Keratinocyte (primary cell): Measurements from ENCODE around the gene FTO.

Source experiments
- EZH2 ChIP-seq: IDR thresholded peaks from one replicate; pipeline ENCODE4 v1.6.1; 2012; ENCODE audit warnings: inconsistent platforms, mild to moderate bottlenecking, low read length, moderate library complexity
- TF ChIP-seq, protein P1 (sequence below), 3 experiments: IDR thresholded peaks in 1 of 3; conservative IDR thresholded peaks in 1 of 3; optimal IDR thresholded peaks in 1 of 3; 2 replicates in 2 of 3; 3 replicates in 1 of 3; pipeline versions ENCODE3 to v1.5.1; 2011; ENCODE audit warnings: low read length in 3 of 3, mild to moderate bottlenecking in 3 of 3, moderate library complexity in 2 of 3, control low read depth in 1 of 3, inconsistent platforms in 1 of 3; ENCODE audit not compliant: insufficient read depth in 2 of 3; ENCODE audit errors: extremely low read depth in 1 of 3

DNA sequence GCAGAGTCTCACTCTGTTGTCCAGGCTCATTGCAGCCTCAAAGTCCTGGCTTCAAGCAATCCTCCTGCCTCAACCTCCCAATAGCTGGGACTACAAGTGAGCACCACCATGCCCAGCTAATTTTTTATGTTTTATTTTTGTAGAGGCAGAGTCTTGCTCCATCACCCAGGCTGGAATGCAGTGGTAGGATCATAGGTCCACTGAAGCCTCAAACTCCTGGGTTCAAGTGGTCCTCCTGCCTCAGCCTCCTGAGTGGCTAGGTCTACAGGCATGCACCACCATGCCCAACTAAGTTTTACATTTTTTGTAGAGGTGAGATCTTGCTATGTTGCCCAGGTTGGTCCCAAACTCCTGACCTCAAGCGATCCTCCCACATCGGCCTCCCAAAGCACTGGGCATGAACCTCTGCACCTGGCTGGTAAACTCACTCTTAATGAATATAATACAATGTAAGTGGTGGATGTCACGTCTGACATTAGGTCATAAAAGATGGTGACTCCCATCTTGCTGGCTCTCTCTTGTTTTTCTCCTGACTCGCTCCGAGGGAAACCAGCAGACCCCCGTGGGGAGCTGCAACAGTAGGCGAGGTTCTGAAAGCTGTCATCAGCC is 456.4 kb downstream of the FTO start:
- TF ChIP-seq, protein P1, sequence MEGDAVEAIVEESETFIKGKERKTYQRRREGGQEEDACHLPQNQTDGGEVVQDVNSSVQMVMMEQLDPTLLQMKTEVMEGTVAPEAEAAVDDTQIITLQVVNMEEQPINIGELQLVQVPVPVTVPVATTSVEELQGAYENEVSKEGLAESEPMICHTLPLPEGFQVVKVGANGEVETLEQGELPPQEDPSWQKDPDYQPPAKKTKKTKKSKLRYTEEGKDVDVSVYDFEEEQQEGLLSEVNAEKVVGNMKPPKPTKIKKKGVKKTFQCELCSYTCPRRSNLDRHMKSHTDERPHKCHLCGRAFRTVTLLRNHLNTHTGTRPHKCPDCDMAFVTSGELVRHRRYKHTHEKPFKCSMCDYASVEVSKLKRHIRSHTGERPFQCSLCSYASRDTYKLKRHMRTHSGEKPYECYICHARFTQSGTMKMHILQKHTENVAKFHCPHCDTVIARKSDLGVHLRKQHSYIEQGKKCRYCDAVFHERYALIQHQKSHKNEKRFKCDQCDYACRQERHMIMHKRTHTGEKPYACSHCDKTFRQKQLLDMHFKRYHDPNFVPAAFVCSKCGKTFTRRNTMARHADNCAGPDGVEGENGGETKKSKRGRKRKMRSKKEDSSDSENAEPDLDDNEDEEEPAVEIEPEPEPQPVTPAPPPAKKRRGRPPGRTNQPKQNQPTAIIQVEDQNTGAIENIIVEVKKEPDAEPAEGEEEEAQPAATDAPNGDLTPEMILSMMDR (optimal IDR thresholded peaks at IDR 0.05 in 1 of 3, IDR thresholded peaks at IDR 0.05 in 1 of 3, conservative IDR thresholded peaks at IDR 0.05 in 1 of 3; ENCODE audit: extremely low read depth in 1 of 3, insufficient read depth in 2 of 3, low read length in 3 of 3) = no peak
- TF ChIP-seq EZH2 = no peak
